ENCODE data around the gene MIF. TPM values are rescaled to one million over a fixed set of nuclear protein-coding genes. Genes with fewer than 3 reads are reported as not detected.

Gene MIF
- total RNA-seq, 4 donors from 2014 or later: 410 to 807 (median 448) TPM

DNA sequence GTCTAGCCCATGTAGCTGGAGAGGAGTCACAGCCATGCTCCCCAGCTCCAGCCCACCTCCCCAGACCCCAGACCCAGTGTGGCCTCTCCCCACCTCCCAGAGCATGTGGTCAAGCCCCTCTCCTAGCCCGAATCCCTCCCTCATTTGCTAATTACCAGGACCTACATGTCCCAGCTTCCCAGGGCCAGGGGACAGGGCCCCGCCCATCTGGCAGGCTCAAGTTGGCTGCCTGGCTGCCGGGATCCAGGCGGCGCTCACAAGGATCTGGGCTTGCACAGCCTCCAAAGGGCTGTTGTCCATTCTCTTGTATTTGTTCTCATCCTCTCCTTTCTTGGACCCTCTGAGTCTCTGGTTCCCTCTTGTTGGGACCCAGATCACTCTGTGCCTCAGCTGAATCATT is 4.6 kb upstream of the MIF start:
- H3K27me3 ChIP-seq: no peaks in the 10 kb centered on the region
- 33 to 46% methylated on average over 4 to 5 of the region's 5 CpGs for WGBS, 2 donors
- no peaks in the 10 kb centered on the region for H3K9me3 ChIP-seq
- H3K4me1 ChIP-seq: peaks cover 12 to 38% (median 14%) of the 10 kb centered on the region in 3 donors
- TF ChIP-seq, protein P1, sequence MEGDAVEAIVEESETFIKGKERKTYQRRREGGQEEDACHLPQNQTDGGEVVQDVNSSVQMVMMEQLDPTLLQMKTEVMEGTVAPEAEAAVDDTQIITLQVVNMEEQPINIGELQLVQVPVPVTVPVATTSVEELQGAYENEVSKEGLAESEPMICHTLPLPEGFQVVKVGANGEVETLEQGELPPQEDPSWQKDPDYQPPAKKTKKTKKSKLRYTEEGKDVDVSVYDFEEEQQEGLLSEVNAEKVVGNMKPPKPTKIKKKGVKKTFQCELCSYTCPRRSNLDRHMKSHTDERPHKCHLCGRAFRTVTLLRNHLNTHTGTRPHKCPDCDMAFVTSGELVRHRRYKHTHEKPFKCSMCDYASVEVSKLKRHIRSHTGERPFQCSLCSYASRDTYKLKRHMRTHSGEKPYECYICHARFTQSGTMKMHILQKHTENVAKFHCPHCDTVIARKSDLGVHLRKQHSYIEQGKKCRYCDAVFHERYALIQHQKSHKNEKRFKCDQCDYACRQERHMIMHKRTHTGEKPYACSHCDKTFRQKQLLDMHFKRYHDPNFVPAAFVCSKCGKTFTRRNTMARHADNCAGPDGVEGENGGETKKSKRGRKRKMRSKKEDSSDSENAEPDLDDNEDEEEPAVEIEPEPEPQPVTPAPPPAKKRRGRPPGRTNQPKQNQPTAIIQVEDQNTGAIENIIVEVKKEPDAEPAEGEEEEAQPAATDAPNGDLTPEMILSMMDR (IDR thresholded peaks at IDR 0.05): no peak
- TF ChIP-seq POLR2A (IDR thresholded peaks at IDR 0.05): no peak
- no peak for DNase-seq
- no peaks in the 10 kb centered on the region for H3K36me3 ChIP-seq
- no peak overlapping the region for H3K27ac ChIP-seq
- intact Hi-C loops (cut with DNase I): no loop called here
- no peak overlapping the region for H3K4me3 ChIP-seq

DNA sequence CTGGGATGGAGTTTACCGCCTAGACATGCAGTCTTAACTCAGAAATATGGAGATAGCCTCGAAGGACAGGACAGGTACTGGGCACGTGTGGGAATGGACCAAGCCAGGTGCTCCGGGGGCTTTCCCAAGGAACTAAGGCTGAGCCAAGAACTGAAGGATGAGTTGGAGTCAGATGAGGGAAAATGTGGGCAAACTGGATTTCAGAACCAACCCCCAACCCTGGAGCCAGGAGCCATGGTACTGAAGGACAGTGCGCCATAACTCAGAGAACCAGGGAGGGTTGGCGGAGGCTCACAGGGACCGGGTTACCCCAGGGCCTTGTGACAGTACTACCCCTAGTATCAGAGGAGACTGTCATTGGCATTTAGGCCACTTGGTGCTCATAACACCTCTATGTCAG is 2.5 kb upstream of the MIF start:
- no peaks in the 10 kb centered on the region for H3K9me3 ChIP-seq
- TF ChIP-seq, protein P1 (IDR thresholded peaks at IDR 0.05): no peak
- no peak for TF ChIP-seq POLR2A (IDR thresholded peaks at IDR 0.05)
- intact Hi-C loops (cut with DNase I): no loop called here
- H3K27me3 ChIP-seq: no peaks in the 10 kb centered on the region
- no peak overlapping the region for H3K4me3 ChIP-seq
- H3K36me3 ChIP-seq: peaks cover 7 to 14% (median 9%) of the 10 kb centered on the region in 3 donors
- no peak for DNase-seq
- H3K4me1 ChIP-seq: peaks cover 24 to 60% (median 25%) of the 10 kb centered on the region in 3 donors
- no peak overlapping the region for H3K27ac ChIP-seq
- WGBS, 2 donors: 82 to 83% methylated on average over 4 to 7 of the region's 7 CpGs

DNA sequence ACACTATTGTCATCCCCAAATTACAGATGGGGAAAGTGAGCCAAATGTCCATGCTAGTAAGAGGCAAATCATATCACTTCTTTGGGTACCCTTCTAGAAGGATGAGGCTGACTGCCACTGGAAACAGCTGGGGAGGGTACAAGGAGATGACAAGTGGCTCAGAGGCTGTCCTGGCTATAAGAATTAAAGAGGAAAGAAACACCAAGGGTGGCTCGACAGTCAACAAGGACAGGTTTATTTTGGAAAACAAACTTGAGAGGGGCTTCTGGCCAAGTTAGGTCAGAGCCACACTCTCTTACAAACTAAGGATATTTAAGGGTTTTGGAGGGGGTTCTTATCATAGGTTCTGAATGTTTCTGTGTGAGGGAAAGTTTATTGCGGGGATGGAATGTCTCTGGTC is 2.1 kb upstream of the MIF start:
- 93 to 100% methylated on average over 2 of the region's 2 CpGs for WGBS, 2 donors
- Histone ChIP-seq H3K27ac (no peak overlapping the region), H3K9me3 (no peaks in the 10 kb centered on the region), H3K4me1 (peaks cover 24 to 60% (median 25%) of the 10 kb centered on the region in 3 donors), H3K27me3 (no peaks in the 10 kb centered on the region), H3K36me3 (peaks cover 11 to 18% (median 13%) of the 10 kb centered on the region in 3 donors), H3K4me3 (no peak overlapping the region)
- no peak for TF ChIP-seq POLR2A (IDR thresholded peaks at IDR 0.05)
- TF ChIP-seq, protein P1 (IDR thresholded peaks at IDR 0.05): no peak
- DNase-seq: no peak
- intact Hi-C loops (cut with DNase I): no loop called here

DNA sequence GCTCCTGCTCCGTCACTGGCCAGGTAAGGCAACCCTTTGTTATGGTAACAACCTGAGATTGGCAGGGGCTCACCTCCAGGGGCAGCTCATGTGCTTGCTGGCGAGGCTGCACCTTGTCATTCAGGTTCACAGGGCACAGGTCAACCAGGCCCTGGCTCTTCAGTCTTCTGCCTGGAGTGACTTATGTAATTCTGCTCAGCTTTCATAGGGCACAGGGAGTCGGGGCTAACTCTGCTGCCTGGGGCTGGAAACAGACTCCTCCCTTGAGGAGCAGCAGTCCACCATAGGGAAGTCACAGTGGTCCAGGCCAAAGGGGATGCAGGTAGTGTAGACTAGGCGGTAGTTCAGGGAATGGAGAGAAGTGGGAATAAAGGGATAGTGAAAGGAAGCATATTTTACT is 1.5 kb upstream of the MIF start:
- no peaks in the 10 kb centered on the region for H3K9me3 ChIP-seq
- 78 to 90% methylated on average over 2 of the region's 4 CpGs for WGBS, 2 donors
- H3K36me3 ChIP-seq: peaks cover 17 to 24% (median 17%) of the 10 kb centered on the region in 3 donors
- peak overlapping the region in 3 of 4 donors; percentile 10 to 98 (median 21) for H3K27ac ChIP-seq
- no peak for TF ChIP-seq POLR2A (IDR thresholded peaks at IDR 0.05)
- TF ChIP-seq, protein P1 (IDR thresholded peaks at IDR 0.05): no peak
- intact Hi-C loops (cut with DNase I): no loop called here
- no peaks in the 10 kb centered on the region for H3K27me3 ChIP-seq
- H3K4me1 ChIP-seq: peaks cover 24 to 65% (median 25%) of the 10 kb centered on the region in 3 donors
- H3K4me3 ChIP-seq: no peak overlapping the region
- DNase-seq: no peak

DNA sequence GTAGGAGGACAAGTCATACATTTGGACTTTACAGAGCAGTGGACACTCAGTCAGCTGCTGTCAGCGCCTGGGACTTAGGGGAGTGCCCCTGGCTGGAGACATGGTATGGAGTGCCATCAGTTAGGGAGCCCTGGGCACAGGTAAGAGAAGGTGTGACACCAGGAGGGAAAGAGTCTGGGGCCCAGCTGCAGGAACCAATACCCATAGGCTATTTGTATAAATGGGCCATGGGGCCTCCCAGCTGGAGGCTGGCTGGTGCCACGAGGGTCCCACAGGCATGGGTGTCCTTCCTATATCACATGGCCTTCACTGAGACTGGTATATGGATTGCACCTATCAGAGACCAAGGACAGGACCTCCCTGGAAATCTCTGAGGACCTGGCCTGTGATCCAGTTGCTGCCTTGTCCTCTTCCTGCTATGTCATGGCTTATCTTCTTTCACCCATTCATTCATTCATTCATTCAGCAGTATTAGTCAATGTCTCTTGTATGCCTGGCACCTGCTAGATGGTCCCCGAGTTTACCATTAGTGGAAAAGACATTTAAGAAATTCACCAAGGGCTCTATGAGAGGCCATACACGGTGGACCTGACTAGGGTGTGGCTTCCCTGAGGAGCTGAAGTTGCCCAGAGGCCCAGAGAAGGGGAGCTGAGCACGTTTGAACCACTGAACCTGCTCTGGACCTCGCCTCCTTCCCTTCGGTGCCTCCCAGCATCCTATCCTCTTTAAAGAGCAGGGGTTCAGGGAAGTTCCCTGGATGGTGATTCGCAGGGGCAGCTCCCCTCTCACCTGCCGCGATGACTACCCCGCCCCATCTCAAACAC is 850 bp upstream of the MIF start:
- TF ChIP-seq, protein P1 (IDR thresholded peaks at IDR 0.05): no peak
- no peak for TF ChIP-seq POLR2A (IDR thresholded peaks at IDR 0.05)
- no peaks in the 10 kb centered on the region for H3K9me3 ChIP-seq
- peaks cover 21 to 66% (median 24%) of the 10 kb centered on the region in 3 donors for H3K4me1 ChIP-seq
- intact Hi-C loops (cut with DNase I): no loop called here
- peaks cover 17 to 30% (median 19%) of the 10 kb centered on the region in 3 donors for H3K36me3 ChIP-seq
- peak overlapping the region; percentile 97 to 99 (median 98) for H3K27ac ChIP-seq
- peak overlapping the region; percentile 73 to 94 (median 86) for H3K4me3 ChIP-seq
- no peaks in the 10 kb centered on the region for H3K27me3 ChIP-seq
- 25 to 40% methylated on average over 5 to 7 of the region's 11 CpGs for WGBS, 2 donors
- no peak for DNase-seq
